GM19468 (cell line): ENCODE data around the gene CHTF8.
"Not testable (repeated sequence)": the region's sequence is repeated elsewhere in the genome, so short reads cannot be mapped to it uniquely, and the experiment has no call there.

Source experiments
- ATAC-seq: cut with Tn5 transposase; IDR thresholded peaks from one replicate; pipeline ENCODE4 v1.9.1; 2021; ENCODE audit warnings: mild to moderate bottlenecking, moderate library complexity, moderate number of reproducible peaks; ENCODE audit not compliant: unreplicated experiment; ENCODE audit errors: extremely low read depth

CHTF8 gene

GRCh38 chr16:69141014-69141413 lies 8.6 kb upstream of the CHTF8 start:
- ATAC-seq = no peak

- ATAC-seq = not testable (repeated sequence)
Observed at GRCh38 chr16:69139464-69139863, 7.1 kb upstream of the CHTF8 start.

DNA sequence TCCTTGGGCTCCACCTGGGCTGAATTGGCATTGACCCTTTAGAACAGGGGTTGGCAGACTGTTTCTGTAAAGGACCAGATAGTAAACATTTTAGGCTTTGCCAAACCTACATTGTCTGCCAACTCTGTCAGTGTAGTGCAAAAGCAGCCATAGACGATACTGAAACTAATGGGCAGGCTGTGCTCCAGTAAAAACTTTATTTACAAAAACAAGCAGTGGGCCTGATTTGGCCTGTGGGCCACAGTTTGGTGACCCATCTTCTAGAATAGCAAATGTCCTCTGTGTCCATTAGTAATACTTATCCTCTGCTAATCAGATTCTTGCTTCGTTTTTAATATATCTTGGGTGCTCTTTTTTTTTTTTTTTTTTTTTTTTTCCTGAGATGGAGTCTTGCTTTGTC lies 6.2 kb upstream of the CHTF8 start:
- ATAC-seq = no peak

- ATAC-seq = no peak
Observed at GRCh38 chr16:69133373-69133954, 1.1 kb upstream of the CHTF8 start.

DNA sequence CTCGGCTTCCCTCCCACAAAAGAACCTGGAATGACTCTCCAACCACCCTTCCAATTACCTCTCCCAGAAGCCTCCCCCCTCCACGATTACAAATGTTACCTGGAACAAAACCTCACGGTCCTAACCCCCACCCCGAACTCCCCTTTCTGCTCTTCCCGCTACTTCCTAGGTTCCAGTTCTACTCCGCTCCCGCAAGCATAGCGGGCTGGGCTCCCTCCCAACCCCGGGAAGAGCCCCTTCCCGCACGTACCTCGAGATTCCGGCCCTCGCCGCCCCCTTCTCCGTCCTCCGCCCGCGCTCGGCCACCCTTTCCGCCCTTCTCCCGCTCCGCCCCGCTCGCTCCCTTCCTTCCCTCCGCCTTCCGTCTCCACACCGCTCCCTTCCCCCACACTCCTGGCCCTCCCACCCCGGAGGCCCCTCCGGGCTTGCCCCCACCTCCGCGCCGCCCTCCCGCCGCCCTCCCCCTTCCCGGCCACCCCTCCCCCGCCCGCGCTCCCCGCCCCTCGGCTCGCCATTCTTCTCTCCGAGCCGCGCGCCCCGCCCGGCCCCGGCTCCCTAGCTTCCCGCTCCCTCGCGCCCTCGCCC lies 457 bp downstream of the CHTF8 start:
- ATAC-seq = no peak

DNA sequence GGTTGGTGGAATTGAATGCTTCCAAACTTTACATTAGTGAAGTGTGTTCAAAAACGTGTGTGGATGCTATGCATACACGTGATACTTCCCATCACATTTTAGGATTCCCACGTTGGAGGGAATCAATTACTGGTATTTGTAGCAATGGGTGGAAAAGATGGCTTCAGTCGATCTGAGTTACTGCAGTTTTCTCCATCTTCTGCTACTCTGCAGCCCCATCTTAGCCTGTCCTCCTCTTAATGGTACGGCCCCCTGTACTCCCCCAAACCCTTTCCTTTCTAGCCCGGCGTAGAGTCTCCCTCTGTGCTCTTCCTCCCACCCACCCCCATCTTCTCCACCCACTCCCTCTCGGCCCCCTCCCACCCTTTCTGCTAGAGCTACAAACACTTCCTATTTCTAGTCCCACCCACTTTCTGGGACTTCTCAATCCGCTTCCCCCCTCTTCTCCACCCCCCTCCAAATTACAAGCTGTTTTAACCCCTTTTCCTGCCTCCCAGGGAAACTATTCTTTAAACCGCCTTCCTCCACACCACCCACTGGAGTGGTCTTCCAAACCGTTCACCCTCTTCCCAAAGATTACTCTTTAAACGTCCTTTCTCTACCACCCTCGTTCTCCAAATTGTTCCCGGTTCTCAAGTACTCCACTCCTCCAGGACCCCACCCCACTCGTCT lies 1.1 kb downstream of the CHTF8 start:
- ATAC-seq = no peak

DNA sequence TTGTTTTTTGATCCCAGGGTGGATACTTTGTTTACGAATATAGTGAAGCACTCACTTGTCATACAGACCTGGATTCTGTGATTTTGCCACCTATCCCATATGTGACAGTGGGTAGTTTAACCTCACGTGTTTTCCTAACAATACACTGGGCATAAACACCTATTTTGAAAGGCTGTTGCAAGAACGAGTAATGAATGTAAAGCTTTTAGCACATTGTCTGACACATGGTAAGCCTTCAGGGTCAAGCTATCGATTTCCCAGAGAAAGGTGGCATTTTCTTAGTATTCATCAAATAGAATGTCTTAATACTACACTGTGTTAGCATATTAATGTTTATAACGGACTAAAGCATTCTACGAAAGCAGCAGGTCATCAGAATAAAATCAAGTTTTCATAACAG lies 1.9 kb downstream of the CHTF8 start:
- ATAC-seq = no peak

- ATAC-seq = no peak
Observed at GRCh38 chr16:69127966-69128510, 4.3 kb downstream of the CHTF8 start.

DNA sequence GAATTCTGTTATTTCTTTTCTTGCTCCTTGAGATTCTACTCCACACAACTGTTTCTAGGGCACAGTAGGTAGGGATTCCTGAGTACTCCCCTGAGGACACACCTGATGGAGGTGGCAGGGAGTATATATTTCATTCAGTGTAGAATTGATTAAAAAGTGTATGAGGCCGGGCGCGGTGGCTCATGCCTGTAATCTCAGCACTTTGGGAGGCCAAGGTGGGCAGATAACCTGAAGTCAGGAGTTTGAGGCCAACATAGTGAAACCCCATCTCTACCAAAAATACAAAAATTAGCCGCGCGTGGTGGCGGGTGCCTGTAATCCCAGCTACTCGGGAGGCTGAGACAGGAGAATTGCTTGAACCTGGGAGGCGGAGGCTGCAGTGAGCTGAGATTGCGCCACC lies 5.6 kb downstream of the CHTF8 start:
- ATAC-seq = not testable (repeated sequence)

GRCh38 chr16:69126221-69126620 lies 6.2 kb downstream of the CHTF8 start:
- no peak for ATAC-seq

DNA sequence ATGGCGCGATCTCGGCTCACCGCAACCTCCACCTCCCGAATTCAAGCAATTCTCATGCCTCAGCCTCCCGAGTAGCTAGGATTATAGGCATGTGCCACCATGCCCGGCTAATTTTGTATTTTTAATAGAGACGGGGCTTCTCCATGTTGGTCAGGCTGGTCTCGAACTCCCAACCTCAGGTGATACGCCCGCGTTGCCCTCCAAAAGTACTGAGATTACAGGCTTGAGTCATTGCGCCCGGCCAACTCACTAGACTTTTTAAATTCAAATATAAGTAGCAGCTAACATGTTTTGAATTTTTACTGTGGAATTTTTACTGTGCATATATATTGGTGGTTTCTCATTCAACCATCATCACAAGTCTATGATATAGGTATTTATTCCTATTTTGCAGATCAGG lies 7.4 kb downstream of the CHTF8 start:
- not testable (repeated sequence) for ATAC-seq

DNA sequence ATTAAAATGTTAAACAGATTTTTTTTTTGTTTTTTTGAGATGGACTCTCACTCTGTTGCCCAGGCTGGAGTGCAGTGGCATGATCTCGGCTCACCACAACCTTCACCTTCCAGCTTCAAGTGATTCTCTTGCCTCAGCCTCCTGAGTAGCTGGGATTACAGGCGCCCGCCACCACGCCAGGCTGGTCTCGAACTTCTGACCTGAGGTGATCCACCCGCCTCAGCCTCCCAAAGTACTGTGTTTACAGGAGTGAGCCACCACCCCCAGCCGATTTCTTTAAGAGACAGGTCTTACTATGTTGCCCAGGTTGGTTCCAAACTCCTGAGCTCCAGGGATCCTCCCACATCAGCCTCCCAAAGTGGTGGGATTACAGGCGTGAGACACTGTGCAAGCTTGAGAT lies 8.0 kb downstream of the CHTF8 start:
- ATAC-seq = not testable (repeated sequence)

DNA sequence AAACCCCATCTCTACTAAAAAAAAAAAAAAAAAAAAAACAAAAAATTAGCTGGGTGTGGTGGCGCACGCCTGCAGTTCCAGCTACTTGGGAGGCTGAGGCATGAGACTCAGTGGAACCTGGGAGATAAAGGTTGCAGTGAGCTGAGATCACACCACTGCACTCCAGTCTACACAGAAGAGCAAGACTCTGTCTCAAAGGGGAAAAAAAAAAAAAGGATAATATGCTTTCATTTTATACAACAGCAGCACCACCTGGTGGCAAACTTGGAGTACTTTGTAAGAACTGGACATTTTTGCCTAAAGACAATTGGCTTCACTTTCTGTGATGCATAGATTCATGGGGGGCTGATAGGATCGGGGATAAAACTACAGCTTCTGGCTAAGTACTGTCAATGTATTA lies 8.5 kb downstream of the CHTF8 start:
- no peak for ATAC-seq

- no peak for ATAC-seq
Observed at GRCh38 chr16:69120096-69120664, 12.2 kb downstream of the CHTF8 start.

- ATAC-seq = no peak
Observed at GRCh38 chr16:69119536-69119935, 12.9 kb downstream of the CHTF8 start.

DNA sequence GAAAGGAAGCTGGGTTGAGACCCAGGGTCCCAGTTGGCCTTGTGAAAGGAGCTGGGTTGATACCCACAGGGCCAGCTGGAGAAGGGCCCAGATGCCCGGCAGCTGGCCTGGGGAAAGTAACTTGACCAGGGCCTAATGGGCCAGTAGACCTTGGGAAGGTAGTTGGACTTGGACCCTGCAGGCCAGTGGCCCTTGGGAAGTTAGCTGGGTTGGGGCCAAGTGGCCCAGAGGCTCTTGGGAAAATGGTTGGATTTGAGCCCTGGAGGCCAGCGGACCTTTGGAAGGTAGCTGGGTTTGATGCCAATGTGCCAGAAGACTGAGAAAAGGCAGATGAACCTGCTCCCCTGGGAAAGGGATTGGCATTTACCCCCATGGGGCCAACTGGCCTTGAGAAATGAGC lies 13.4 kb downstream of the CHTF8 start:
- ATAC-seq = no peak

- ATAC-seq = no peak
Observed at GRCh38 chr16:69118468-69118867, 13.9 kb downstream of the CHTF8 start.

GRCh38 chr16:69116906-69117305 lies 15.5 kb downstream of the CHTF8 start:
- no peak for ATAC-seq

DNA sequence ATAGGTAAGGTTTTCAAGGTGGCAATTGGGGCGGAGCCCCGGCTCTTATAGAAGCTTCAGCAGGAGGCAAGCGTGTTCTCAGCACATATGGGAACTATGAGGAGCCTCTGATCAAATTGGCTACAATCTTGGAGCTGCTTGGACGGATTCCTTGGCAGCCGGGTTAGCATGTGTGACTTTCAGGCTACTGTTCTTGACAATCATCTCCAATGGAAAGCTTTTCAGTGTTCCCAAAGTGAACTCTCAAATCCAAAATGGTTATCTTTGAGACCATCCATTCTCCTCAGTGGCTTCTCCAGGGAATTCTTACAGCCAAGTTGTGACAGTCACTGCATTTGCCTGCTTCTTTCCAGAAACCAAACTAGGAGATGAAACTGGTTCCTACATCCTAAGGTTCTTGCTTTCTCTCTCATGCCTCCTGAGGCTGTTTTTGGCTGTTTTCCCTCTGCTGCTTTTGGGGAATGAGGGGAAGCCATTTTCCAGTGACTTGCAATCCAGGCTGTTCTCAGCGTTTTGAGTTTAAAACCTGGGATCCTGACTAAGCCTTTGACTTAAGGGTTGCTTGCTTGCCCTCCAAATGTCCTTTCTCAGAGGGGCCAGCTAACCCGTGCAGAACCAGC lies 16.0 kb downstream of the CHTF8 start:
- ATAC-seq = no peak

DNA sequence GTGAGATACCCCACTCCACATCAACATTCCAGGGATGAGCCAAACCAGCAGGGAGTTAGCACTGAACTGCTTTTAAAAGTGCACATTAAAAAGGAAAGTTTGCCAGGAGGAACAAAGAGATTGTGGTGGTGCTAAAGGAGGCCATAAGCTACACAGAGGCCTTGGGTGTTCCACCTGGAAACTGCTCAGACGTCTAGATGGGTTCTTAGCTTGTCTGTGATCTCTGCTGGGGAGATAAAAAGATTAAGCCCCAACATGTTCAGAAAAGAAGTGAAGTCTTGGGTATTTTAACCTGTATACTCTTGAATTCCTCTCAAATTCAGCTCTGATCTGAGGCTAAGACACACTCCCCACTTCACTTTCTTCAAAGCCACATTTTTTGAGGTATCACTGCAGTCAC lies 16.6 kb downstream of the CHTF8 start:
- no peak for ATAC-seq

- no peak for ATAC-seq
Observed at GRCh38 chr16:69115361-69115760, 17.0 kb downstream of the CHTF8 start.
